ENCODE results near the gene SULT2B1.
"Not testable (repeated sequence)": the region's sequence is repeated elsewhere in the genome, so short reads cannot be mapped to it uniquely, and the experiment has no call there.

The SULT2B1 gene

GRCh38 chr19:48618916-48619691, 67.1 kb downstream of the SULT2B1 start, which contains the start of the genes RPL18 and SPHK2:
TSS of gene RPL18 (minus strand) at chr19:48619178. CDS start at chr19:48619143, 35 bp downstream.
TSS of gene SPHK2 (plus strand) at chr19:48619506. CDS start at chr19:48620515, 1,009 bp downstream.
- peak; percentile 100 for DNase-seq (ENCODE audit: low read depth)

- no peak for DNase-seq (ENCODE audit: low read depth)
Measured at GRCh38 chr19:48619692-48620585, 68.0 kb downstream of the SULT2B1 start.

- no peak for DNase-seq (ENCODE audit: low read depth)
Measured at GRCh38 chr19:48623556-48624066, 71.6 kb downstream of the SULT2B1 start.

- peak; percentile 95 for DNase-seq (ENCODE audit: low read depth)
Measured at GRCh38 chr19:48624067-48624594, 72.2 kb downstream of the SULT2B1 start.

- no peak for DNase-seq (ENCODE audit: low read depth)
Measured at GRCh38 chr19:48624791-48625723, 73.1 kb downstream of the SULT2B1 start.

GRCh38 chr19:48625891-48626327, 73.9 kb downstream of the SULT2B1 start:
- no peak for DNase-seq (ENCODE audit: low read depth)

- DNase-seq (ENCODE audit: low read depth) = no peak
Measured at GRCh38 chr19:48627201-48627864, 75.4 kb downstream of the SULT2B1 start.

GRCh38 chr19:48627865-48628314, 75.9 kb downstream of the SULT2B1 start:
- no peak for DNase-seq (ENCODE audit: low read depth)

- DNase-seq (ENCODE audit: low read depth) = no peak
Measured at GRCh38 chr19:48628486-48629296, 76.7 kb downstream of the SULT2B1 start.

GRCh38 chr19:48629297-48629598, 77.3 kb downstream of the SULT2B1 start:
- no peak for DNase-seq (ENCODE audit: low read depth)

GRCh38 chr19:48629599-48630295, 77.8 kb downstream of the SULT2B1 start:
- no peak for DNase-seq (ENCODE audit: low read depth)

GRCh38 chr19:48630296-48631063, 78.5 kb downstream of the SULT2B1 start:
- DNase-seq (ENCODE audit: low read depth) = no peak

- no peak for DNase-seq (ENCODE audit: low read depth)
Measured at GRCh38 chr19:48631225-48631624, 79.3 kb downstream of the SULT2B1 start.

GRCh38 chr19:48632286-48632685, 80.3 kb downstream of the SULT2B1 start:
- not testable (repeated sequence) for DNase-seq (ENCODE audit: low read depth)

GRCh38 chr19:48632692-48633147, 80.7 kb downstream of the SULT2B1 start:
- no peak for DNase-seq (ENCODE audit: low read depth)

- no peak for DNase-seq (ENCODE audit: low read depth)
Measured at GRCh38 chr19:48633148-48634035, 81.4 kb downstream of the SULT2B1 start.

GRCh38 chr19:48634036-48634342, 82.0 kb downstream of the SULT2B1 start:
- DNase-seq (ENCODE audit: low read depth) = no peak
